GM18951 (cell line): ENCODE data around the gene PTGES.

Source experiments
- POLR2A ChIP-seq: IDR thresholded peaks from 4 replicates; pipeline ENCODE4 v1.6.1; 2011; ENCODE audit warnings: mild to moderate bottlenecking; ENCODE audit not compliant: insufficient read length, insufficient read depth; ENCODE audit errors: extremely low read depth
- in situ Hi-C: fragments of 300-500 bp; cut with MboI; formaldehyde crosslinking; loops from one replicate; pipeline ENCODE4 v1.12.0; 2022; ENCODE audit warnings: low sequenced_read_pairs, mixed read lengths, inconsistent platforms; ENCODE audit not compliant: unreplicated experiment

Gene PTGES

DNA sequence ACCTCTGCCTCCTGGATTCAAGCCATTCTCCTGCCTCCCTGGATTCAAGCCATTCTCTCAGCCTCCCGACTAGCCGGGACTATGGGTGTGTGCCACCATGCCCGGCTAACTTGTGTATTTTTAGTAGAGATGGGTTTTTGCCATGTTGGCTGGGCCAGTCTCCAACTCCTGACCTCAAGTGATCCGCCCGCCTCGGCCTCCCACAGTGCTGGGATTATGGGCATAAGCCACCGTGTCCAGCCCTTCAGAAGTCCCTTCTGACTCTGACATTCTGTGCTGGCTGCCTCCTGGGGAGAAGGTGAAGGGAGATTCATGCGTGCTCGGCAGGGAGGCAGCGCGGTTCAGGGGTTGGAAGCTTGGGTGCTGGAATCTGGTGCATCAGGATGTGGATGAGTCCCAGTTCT lies 58.6 kb downstream of the PTGES start:
- no peak for TF ChIP-seq POLR2A
- in situ Hi-C loops: no loop called here

- in situ Hi-C loops: no loop called here
- TF ChIP-seq POLR2A: no peak
Measured at GRCh38 chr9:129693741-129694140, 59.1 kb downstream of the PTGES start.

DNA sequence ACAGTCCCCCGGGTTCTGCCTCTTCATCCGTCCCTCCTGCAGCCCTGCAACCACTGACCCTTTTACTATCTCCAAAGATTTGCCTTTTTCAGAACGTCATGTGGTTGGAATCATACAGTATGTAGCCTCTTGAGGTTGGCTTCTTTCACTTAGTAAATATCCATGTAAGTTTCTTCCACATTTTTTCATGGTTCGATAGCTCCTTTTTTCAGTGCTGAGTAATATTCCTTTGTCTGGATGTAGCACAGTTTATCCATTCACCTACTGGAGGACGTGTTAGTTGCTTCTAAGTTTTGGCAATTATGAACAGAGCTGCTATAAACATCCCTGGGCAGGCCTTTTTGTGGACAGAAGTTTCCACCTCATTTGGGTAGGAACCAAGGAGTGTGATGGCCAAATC lies 60.3 kb downstream of the PTGES start:
- in situ Hi-C loops: no loop called here
- TF ChIP-seq POLR2A: no peak
